Stimulated activated CD4-positive, alpha-beta T cell treated with anti-CD3 and anti-CD28 coated beads, Interleukin-12 subunit alpha, Interleukin-12 subunit beta, amount 100 ng/mL, for 4 hours (primary cell): ENCODE measurements around the gene MKI67.

Experiments
- DNase-seq: peaks from one replicate; pipeline ENCODE4 v3.0.0-alpha.2; 2020

The MKI67 gene

DNA sequence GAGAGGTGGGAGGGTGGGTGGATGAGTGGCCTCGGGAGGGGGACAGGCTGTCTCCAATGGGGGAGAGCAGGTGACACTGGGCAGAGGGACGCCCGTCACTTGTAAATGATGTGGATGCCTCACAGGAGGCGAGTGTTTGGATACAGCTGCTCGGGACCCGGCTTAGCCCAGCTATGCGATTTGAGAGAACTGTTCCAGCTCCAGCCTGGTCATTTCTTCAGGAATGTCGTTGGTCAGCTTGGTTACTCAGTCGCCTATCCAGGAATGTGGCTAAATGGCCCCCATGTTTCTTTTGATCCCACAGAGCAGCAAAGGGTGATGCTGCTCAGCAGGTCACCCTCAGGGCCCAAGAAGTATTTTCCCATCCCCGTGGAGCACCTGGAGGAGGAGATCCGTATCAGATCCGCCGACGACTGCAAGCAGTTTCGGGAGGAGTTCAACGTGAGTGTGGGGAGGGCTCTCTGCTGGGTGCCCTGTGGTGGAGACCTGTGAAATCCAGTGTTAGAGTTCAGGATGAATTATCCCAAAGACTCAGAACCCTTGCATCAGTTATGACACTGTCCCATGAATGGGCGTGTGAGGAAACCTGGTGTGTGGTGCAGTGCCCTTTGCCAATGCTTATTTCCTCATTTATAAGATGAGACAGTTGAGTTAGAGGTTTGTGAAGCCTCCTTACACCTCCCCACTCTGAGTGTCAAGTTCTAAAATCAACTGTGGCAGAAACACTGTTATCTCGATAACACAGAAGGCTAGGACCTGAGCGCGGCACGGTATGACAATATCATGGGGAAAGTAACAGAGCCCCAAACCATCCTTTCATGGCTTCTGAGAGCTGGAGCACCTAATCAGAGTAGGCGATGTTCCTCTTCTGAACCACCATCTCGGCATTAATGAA, 76.8 kb downstream of the MKI67 start:
- no peak for DNase-seq

DNA sequence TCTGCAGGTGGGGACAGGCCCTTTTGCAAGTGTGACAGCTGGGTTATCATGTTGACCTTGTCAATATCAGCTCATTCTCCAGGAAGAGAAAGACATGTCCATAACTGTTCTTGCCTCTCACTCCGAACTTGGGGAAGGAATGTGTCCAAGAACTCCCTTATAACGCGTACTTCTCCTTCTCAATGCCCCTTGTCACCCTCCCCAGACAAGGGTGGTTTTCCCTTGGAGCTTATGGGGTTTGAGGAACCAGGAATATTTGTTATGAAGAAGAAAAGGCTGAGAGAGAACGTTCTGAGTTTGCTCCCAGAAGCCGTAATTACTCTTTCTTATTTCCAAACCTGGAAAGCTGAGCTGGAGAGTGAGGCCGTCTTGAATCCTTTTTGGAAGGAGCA, 77.4 kb downstream of the MKI67 start:
- no peak for DNase-seq

DNA sequence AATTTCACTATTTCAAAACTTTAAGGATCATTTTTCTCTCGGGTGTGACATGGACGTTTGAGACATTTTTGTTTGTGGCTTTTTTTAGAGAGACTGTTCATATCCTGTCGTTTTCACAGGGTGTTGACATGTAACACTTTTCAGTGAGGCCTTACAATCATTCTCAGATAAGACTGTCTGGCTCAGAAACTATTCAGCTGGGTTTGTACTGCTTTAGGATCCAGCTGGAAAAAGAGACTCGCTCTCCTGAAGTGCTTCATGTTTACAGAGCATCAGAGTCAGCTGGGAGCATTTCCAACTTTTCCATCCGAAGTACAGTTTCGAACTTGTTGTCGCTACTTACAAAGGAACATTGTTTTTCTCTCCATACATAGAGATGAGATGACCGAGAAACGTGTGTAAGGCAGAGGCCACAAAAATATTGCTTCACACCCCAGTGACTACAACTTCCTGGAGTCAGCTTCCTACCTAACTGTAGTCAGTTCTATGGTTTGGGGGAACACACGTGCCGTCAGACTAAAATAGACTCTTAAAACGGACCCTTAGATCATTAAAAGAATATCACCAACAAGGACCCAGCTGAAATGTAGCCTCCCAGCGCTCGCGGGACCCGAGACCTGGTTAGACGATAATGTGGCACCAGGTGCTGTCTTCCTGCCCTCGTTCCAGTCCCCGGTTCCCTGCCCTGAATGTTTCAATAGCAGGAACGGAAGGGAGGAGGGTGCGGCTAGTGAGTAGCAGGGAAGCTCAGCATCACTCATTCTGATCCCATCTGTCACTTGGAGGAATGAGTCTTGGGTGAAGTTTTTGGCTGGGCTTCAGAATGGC, 78.0 kb downstream of the MKI67 start:
- DNase-seq = no peak

DNA sequence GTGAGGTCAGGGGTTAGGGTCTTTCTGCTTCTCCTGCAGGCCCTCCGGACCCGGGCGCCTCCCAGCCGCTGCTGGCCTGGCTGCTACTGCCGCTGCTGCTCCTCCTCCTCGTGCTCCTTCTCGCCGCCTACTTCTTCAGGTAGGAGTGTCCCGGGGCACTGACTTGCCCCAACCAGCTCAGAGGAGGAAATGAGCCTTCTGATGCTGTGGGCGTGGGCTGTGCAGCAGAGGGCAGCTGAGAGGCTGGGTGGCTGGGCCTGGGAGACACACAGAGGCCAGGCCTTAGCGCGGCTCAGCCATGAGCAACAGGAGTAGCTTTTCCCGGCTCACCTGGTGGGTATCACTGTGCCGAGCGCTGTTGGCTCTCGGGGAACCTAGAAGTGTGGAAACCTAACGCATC, 78.9 kb downstream of the MKI67 start:
- peak; percentile 76 for DNase-seq

DNA sequence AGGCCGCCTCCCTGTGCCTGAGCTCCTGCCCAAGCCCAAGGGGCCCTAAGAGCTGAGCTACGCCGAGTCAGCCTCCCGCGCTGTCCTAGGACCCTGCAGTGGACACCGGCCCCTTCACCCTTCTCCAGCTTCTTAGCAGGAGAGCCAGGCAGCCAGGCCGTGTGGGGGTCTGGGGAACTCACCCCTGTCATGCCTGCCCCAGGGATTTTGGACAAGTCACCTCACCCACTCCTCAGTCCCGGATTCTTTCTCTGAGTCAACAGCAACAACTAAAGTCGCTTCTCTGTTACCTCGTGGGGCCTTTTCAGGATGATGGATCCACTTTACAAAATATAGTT, 79.3 kb downstream of the MKI67 start:
- no peak for DNase-seq
